Loucy (cell line): ENCODE measurements around the gene ZNF549.

Experiments
- H2AFZ ChIP-seq: fragments of 200-600 bp; sonication (generic); 2 replicates; pipeline ENCODE4 v1.6.0; 2016; ENCODE audit warnings: antibody characterized with exemption, mild to moderate bottlenecking, low read length, moderate library complexity
- H3F3A ChIP-seq: fragments of 200-600 bp; 2 replicates; pipeline ENCODE4 v1.6.0; 2016; ENCODE audit warnings: antibody characterized with exemption, low read depth, mild to moderate bottlenecking
- H3K27me3 ChIP-seq: fragments of 200-600 bp; sonication (generic); 2 replicates; pipeline ENCODE4 v1.6.1; 2014; ENCODE audit warnings: low read length, mild to moderate bottlenecking; ENCODE audit not compliant: insufficient read depth, poor library complexity, severe bottlenecking
- H3K36me3 ChIP-seq: fragments of 200-600 bp; sonication (generic); 2 replicates; pipeline ENCODE4 v1.6.1; 2016; ENCODE audit warnings: low read length; ENCODE audit not compliant: insufficient read depth
- H3K4me1 ChIP-seq: fragments of 200-600 bp; sonication (generic); 2 replicates; pipeline ENCODE4 v1.5.1; 2014; ENCODE audit warnings: low read length, mild to moderate bottlenecking; ENCODE audit not compliant: insufficient read depth, poor library complexity, severe bottlenecking
- H3K4me2 ChIP-seq: fragments of 200-600 bp; sonication (generic); 2 replicates; pipeline ENCODE4 v1.6.0; 2014; ENCODE audit warnings: antibody characterized with exemption, low read length, low read depth, mild to moderate bottlenecking; ENCODE audit not compliant: poor library complexity, severe bottlenecking
- H3K4me3 ChIP-seq: fragments of 200-600 bp; sonication (generic); 2 replicates; pipeline ENCODE4 v1.5.1; 2014; ENCODE audit warnings: low read length, mild to moderate bottlenecking, mixed read lengths; ENCODE audit not compliant: poor library complexity, severe bottlenecking
- H3K79me2 ChIP-seq: fragments of 200-600 bp; sonication (generic); 2 replicates; pipeline ENCODE4 v1.6.1; 2014; ENCODE audit warnings: low read length; ENCODE audit not compliant: insufficient read depth
- H3K9ac ChIP-seq: fragments of 200-600 bp; sonication (generic); 2 replicates; pipeline ENCODE4 v1.6.0; 2014; ENCODE audit warnings: mild to moderate bottlenecking, low read depth, low read length, moderate library complexity; ENCODE audit not compliant: poor library complexity, severe bottlenecking
- H3K9me2 ChIP-seq: fragments of 200-600 bp; sonication (generic); replicated peaks from 2 replicates; pipeline ENCODE4 v1.6.1; 2016; ENCODE audit warnings: low read depth, low read length, mixed read lengths
- H3K9me3 ChIP-seq: fragments of 200-600 bp; sonication (generic); 2 replicates; pipeline ENCODE4 v1.6.1; 2014; ENCODE audit warnings: mild to moderate bottlenecking, antibody characterized with exemption, low read length, low read depth; ENCODE audit not compliant: insufficient read depth
- H4K20me1 ChIP-seq: fragments of 200-600 bp; sonication (generic); 2 replicates; pipeline ENCODE4 v1.6.0; 2014; ENCODE audit warnings: antibody characterized with exemption, low read length, mild to moderate bottlenecking; ENCODE audit not compliant: insufficient read depth, poor library complexity, severe bottlenecking
- EZH2phosphoT487 ChIP-seq: fragments of 200-600 bp; IDR thresholded peaks from 2 replicates; pipeline ENCODE4 v1.6.1; 2018; ENCODE audit warnings: antibody characterized with exemption, mild to moderate bottlenecking, moderate library complexity, borderline replicate concordance
- TF ChIP-seq, protein P1 (sequence below): fragments of 200-600 bp; sonication (generic); conservative IDR thresholded peaks from 2 replicates; pipeline ENCODE4 v1.5.1; 2014; ENCODE audit warnings: mild to moderate bottlenecking, antibody characterized with exemption, low read length

Gene ZNF549

GRCh38 chr19:57563547-57563946 lies 36.4 kb downstream of the ZNF549 start:
- Histone ChIP-seq H3K79me2 (peaks cover 10% of the 10 kb centered on the region), H3F3A (no peaks in the 10 kb centered on the region), H3K9ac (no peak overlapping the region), H3K4me2 (no peak overlapping the region), H3K36me3 (no peaks in the 10 kb centered on the region), H2AFZ (no peak overlapping the region), H3K4me1 (peaks cover 4% of the 10 kb centered on the region), H4K20me1 (peaks cover 5% of the 10 kb centered on the region), H3K9me3 (peaks cover 45% of the 10 kb centered on the region; the same call in 1 of the 2 replicates), H3K27me3 (no peaks in the 10 kb centered on the region), H3K4me3 (no peak overlapping the region), H3K9me2 (no peaks in the 10 kb centered on the region)
- TF ChIP-seq, protein P1, sequence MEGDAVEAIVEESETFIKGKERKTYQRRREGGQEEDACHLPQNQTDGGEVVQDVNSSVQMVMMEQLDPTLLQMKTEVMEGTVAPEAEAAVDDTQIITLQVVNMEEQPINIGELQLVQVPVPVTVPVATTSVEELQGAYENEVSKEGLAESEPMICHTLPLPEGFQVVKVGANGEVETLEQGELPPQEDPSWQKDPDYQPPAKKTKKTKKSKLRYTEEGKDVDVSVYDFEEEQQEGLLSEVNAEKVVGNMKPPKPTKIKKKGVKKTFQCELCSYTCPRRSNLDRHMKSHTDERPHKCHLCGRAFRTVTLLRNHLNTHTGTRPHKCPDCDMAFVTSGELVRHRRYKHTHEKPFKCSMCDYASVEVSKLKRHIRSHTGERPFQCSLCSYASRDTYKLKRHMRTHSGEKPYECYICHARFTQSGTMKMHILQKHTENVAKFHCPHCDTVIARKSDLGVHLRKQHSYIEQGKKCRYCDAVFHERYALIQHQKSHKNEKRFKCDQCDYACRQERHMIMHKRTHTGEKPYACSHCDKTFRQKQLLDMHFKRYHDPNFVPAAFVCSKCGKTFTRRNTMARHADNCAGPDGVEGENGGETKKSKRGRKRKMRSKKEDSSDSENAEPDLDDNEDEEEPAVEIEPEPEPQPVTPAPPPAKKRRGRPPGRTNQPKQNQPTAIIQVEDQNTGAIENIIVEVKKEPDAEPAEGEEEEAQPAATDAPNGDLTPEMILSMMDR, result no peak
- TF ChIP-seq EZH2phosphoT487, result no peak

DNA sequence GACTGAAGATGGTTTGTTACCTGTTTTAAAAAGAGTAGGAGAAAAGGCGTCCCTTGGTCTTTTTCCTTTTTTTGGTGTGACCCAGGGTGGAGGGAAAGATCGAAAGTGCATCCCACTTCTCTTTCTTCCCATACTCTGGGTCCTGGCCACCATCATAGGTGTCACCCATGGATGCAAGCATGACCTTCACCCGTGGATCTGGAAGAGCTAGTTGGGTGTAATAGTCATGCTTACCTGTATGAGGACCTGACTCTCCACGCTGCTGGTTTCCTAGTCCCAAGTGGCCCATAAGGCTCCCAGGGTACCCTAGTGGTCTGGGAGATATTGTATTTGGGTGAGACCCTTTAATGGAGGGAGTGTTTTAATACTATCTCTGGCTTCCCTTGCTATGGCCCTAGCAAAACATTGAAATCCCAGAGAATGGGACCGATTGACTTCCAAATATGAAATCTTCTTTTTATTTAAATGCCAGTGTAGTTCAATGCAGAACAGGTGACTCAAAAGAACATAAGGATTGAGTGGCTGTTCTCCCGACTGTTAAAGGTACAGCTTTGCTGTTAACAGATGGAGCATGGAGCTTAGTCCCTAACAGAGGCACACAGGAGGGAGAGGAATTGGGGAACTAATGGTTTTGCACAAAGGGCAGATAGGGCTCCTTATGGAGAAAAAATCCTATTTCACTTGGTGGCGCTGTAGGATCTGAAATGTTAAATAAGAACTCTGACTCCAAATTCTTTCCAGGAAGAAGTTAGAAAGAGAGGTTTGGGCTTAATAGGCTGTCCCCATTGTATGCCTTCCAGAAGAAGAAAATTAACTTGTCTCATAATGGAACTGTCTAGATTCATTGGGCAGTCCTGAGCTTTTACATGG lies 39.5 kb downstream of the ZNF549 start:
- no peaks in the 10 kb centered on the region for H3K36me3 ChIP-seq
- H3K9me2 ChIP-seq, result no peaks in the 10 kb centered on the region
- H3F3A ChIP-seq, result no peaks in the 10 kb centered on the region
- no peak overlapping the region for H3K9ac ChIP-seq
- H3K9me3 ChIP-seq, result peaks cover 62% of the 10 kb centered on the region; the same call in 1 of the 2 replicates
- H4K20me1 ChIP-seq, result no peaks in the 10 kb centered on the region
- TF ChIP-seq, protein P1, result peak; percentile 21; the same call in 1 of the 2 replicates
- TF ChIP-seq EZH2phosphoT487, result no peak
- H3K79me2 ChIP-seq, result no peaks in the 10 kb centered on the region
- no peak overlapping the region for H3K4me3 ChIP-seq
- H3K4me1 ChIP-seq, result no peaks in the 10 kb centered on the region
- H2AFZ ChIP-seq, result no peak overlapping the region
- H3K27me3 ChIP-seq, result no peaks in the 10 kb centered on the region
- no peak overlapping the region for H3K4me2 ChIP-seq

- Histone ChIP-seq H3K79me2 (no peaks in the 10 kb centered on the region; the same call in 1 of the 2 replicates), H3K9ac (no peak overlapping the region), H3K4me2 (no peak overlapping the region), H4K20me1 (no peaks in the 10 kb centered on the region), H3K36me3 (peaks cover 39% of the 10 kb centered on the region), H3K27me3 (no peaks in the 10 kb centered on the region), H3K9me3 (peaks cover 77% of the 10 kb centered on the region), H3K4me3 (no peak overlapping the region), H3K9me2 (no peaks in the 10 kb centered on the region), H2AFZ (no peak overlapping the region), H3F3A (no peaks in the 10 kb centered on the region), H3K4me1 (no peaks in the 10 kb centered on the region)
- TF ChIP-seq, protein P1, result no peak
- no peak for TF ChIP-seq EZH2phosphoT487
Observed at GRCh38 chr19:57570707-57571106, 43.6 kb downstream of the ZNF549 start.
